Measurements from ENCODE around the gene GTF2IRD1. TPM values are rescaled to one million over a fixed set of nuclear protein-coding genes. Genes with fewer than 3 reads are reported as not detected.
"Not testable (repeated sequence)": the region's sequence is repeated elsewhere in the genome, so short reads cannot be mapped to it uniquely, and the experiment has no call there.

GTF2IRD1 gene
- total RNA-seq, 1 experiment from 2014 or later, result 73.6 TPM

DNA sequence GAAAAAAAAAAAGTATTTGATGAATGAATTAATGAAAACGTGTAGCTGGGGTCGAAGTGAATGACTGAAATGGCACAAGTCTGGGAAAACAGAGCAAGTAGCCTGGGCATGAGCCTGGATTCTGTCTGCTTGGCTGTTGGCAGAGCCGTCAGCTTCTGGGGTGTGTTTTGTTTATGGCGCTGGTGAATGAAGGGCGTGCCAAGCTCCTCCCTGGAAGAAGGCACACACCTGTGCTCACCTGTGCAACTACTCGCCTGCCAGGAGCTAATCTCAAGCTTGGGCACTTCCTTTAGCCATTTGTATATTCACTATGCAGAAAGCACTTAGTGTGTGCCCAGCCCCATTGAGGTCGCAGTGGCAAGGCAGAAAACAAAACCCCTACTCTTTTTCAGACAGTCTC lies 74.1 kb downstream of the GTF2IRD1 start:
- no TSS peak for BruUV-seq (replicated peaks)
- CTCF ChIA-PET, result no interaction called here
- POLR2A ChIA-PET (ENCODE audit: low non-redundant PET), result no interaction called here
- TF ChIP-seq, protein P1, sequence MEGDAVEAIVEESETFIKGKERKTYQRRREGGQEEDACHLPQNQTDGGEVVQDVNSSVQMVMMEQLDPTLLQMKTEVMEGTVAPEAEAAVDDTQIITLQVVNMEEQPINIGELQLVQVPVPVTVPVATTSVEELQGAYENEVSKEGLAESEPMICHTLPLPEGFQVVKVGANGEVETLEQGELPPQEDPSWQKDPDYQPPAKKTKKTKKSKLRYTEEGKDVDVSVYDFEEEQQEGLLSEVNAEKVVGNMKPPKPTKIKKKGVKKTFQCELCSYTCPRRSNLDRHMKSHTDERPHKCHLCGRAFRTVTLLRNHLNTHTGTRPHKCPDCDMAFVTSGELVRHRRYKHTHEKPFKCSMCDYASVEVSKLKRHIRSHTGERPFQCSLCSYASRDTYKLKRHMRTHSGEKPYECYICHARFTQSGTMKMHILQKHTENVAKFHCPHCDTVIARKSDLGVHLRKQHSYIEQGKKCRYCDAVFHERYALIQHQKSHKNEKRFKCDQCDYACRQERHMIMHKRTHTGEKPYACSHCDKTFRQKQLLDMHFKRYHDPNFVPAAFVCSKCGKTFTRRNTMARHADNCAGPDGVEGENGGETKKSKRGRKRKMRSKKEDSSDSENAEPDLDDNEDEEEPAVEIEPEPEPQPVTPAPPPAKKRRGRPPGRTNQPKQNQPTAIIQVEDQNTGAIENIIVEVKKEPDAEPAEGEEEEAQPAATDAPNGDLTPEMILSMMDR (conservative IDR thresholded peaks at IDR 0.05; ENCODE audit: low read depth, low read length), result no peak
- no peak for TF ChIP-seq EZH2 (IDR thresholded peaks at IDR 0.05; ENCODE audit: borderline replicate concordance, low read depth, low read length, poor library complexity, severe bottlenecking)
- Histone ChIP-seq H3K4me3 (ENCODE audit: low read depth, low read length, poor library complexity, severe bottlenecking) (no peak overlapping the region), H3K9me3 (ENCODE audit: low read depth, low read length, poor library complexity, severe bottlenecking) (no peaks in the 10 kb centered on the region), H3K36me3 (ENCODE audit: insufficient read depth, low read length, poor library complexity, severe bottlenecking) (peaks cover 46% of the 10 kb centered on the region), H3K27me3 (replicated peaks; ENCODE audit: insufficient read depth, low read depth, low read length, poor library complexity) (no peaks in the 10 kb centered on the region), H3K27ac (ENCODE audit: low read depth, low read length, poor library complexity, severe bottlenecking) (no peak overlapping the region), H3K4me1 (ENCODE audit: insufficient read depth, low read length, poor library complexity, severe bottlenecking) (no peaks in the 10 kb centered on the region)
- DNase-seq (ENCODE audit: low spot score), result no peak
- intact Hi-C loops (cut with micrococcal nuclease; ENCODE audit: unreplicated experiment), result no loop called here

DNA sequence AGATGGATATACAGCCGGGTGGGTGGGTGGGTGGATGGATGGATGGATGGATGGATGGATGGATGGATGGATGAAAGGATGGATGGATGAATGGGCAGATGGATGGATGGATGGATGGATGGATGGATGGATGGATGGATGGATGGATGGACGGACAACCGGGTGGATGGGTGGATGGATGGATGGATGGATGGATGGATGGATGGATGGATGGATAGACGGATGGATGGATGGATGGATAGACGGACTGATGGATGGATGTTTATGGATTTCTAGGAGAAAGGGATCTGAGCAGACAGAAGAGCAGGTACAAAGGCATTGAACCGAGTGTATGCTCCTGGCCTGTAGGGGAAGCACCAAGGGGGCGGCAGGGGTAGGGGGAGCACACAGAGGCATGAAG lies 75.1 kb downstream of the GTF2IRD1 start:
- peaks cover 45% of the 10 kb centered on the region for H3K36me3 ChIP-seq (ENCODE audit: insufficient read depth, low read length, poor library complexity, severe bottlenecking)
- intact Hi-C loops (cut with micrococcal nuclease; ENCODE audit: unreplicated experiment); H3K27ac ChIP-seq (ENCODE audit: low read depth, low read length, poor library complexity, severe bottlenecking); H3K4me1 ChIP-seq (ENCODE audit: insufficient read depth, low read length, poor library complexity, severe bottlenecking); H3K4me3 ChIP-seq (ENCODE audit: low read depth, low read length, poor library complexity, severe bottlenecking); BruUV-seq (replicated peaks); H3K9me3 ChIP-seq (ENCODE audit: low read depth, low read length, poor library complexity, severe bottlenecking); CTCF ChIA-PET; DNase-seq (ENCODE audit: low spot score); H3K27me3 ChIP-seq (replicated peaks; ENCODE audit: insufficient read depth, low read depth, low read length, poor library complexity): not testable (repeated sequence)
- POLR2A ChIA-PET (ENCODE audit: low non-redundant PET), result interaction anchor here (0.6 kb wide), 1 partner anchor 129 kb away, joined by 13 read pairs; the partner anchor contains the start of gene GTF2I

DNA sequence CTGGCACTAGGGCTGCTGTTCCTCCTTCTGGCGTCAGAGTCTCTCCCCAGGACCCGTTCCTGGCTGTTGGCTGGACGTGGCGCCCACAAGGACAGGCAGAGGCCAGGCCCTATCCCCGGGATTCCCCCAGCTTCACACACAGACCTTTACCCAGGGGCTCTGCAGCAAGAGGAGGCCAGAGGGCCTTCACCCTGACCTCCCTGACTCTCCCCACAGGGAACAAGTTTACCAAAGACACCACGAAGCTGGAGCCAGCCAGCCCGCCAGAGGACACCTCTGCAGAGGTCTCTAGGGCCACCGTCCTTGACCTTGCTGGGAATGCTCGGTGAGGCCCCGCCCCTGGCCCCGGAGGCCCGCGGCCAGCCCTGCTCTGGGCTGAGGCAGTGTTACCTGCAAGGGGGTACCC lies 82.2 kb downstream of the GTF2IRD1 start:
- ChIA-PET CTCF (no interaction called here), POLR2A (ENCODE audit: low non-redundant PET) (no interaction called here)
- DNase-seq (ENCODE audit: low spot score), result no peak
- Histone ChIP-seq H3K4me3 (ENCODE audit: low read depth, low read length, poor library complexity, severe bottlenecking) (no peak overlapping the region), H3K4me1 (ENCODE audit: insufficient read depth, low read length, poor library complexity, severe bottlenecking) (no peaks in the 10 kb centered on the region), H3K27ac (ENCODE audit: low read depth, low read length, poor library complexity, severe bottlenecking) (no peak overlapping the region), H3K9me3 (ENCODE audit: low read depth, low read length, poor library complexity, severe bottlenecking) (no peaks in the 10 kb centered on the region), H3K27me3 (replicated peaks; ENCODE audit: insufficient read depth, low read depth, low read length, poor library complexity) (no peaks in the 10 kb centered on the region), H3K36me3 (ENCODE audit: insufficient read depth, low read length, poor library complexity, severe bottlenecking) (peaks cover 32% of the 10 kb centered on the region)
- BruUV-seq (replicated peaks), result no TSS peak
- intact Hi-C loops (cut with micrococcal nuclease; ENCODE audit: unreplicated experiment), result no loop called here
- no peak for TF ChIP-seq EZH2 (IDR thresholded peaks at IDR 0.05; ENCODE audit: borderline replicate concordance, low read depth, low read length, poor library complexity, severe bottlenecking)
- TF ChIP-seq, protein P1 (conservative IDR thresholded peaks at IDR 0.05; ENCODE audit: low read depth, low read length), result no peak

DNA sequence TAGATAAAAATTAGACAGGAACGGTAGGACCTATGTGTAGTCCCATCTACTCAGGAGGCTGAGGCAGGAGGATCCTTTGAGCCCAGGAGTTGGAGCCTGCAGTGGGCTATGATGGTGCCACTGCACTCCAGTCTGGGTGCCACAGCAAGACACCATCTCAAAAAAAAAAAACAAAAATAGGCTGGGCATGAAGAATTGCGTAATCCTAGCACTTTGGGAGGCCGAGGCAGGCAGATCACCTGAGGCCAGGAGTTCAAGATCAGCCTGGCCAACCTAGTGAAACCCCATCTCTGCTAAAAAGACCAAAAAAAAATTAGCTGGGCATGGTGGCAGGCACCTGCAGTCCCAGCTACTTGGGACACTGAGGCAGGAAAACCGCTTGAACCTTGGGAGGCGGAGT lies 88.2 kb downstream of the GTF2IRD1 start:
- H3K27me3 ChIP-seq (replicated peaks; ENCODE audit: insufficient read depth, low read depth, low read length, poor library complexity); H3K9me3 ChIP-seq (ENCODE audit: low read depth, low read length, poor library complexity, severe bottlenecking); DNase-seq (ENCODE audit: low spot score); H3K4me1 ChIP-seq (ENCODE audit: insufficient read depth, low read length, poor library complexity, severe bottlenecking); H3K4me3 ChIP-seq (ENCODE audit: low read depth, low read length, poor library complexity, severe bottlenecking); intact Hi-C loops (cut with micrococcal nuclease; ENCODE audit: unreplicated experiment); BruUV-seq (replicated peaks); H3K27ac ChIP-seq (ENCODE audit: low read depth, low read length, poor library complexity, severe bottlenecking): not testable (repeated sequence)
- CTCF ChIA-PET, result interaction anchor here (0.5 kb wide), 1 partner anchor 55 kb away, joined by 5 read pairs; no protein-coding TSS in a partner anchor
- peaks cover 35% of the 10 kb centered on the region for H3K36me3 ChIP-seq (ENCODE audit: insufficient read depth, low read length, poor library complexity, severe bottlenecking)
- POLR2A ChIA-PET (ENCODE audit: low non-redundant PET), result interaction anchor here (0.6 kb wide), 1 partner anchor 20 kb away, joined by 4 read pairs; no protein-coding TSS in a partner anchor

All from A673 (cell line).